HL-60 (cell line): ENCODE measurements around the gene RP9.

Source experiments
- DNase-seq, 2 experiments: peaks; one replicate each; pipeline ENCODE4 v3.0.0-alpha.2; 2010 to 2020; ENCODE audit warnings: low read depth in 1 of 2, low spot score in 1 of 2
- H3K27ac ChIP-seq: fragments of 250-450 bp; sonication (Bioruptor Pico); replicated peaks from 2 replicates; pipeline ENCODE4 v1.5.1; 2020; ENCODE audit warnings: mild to moderate bottlenecking, moderate library complexity
- H3K27me3 ChIP-seq: fragments of 250-450 bp; sonication (Bioruptor Pico); 2 replicates; pipeline ENCODE4 v1.5.1; 2021; ENCODE audit warnings: mild to moderate bottlenecking, moderate library complexity; ENCODE audit not compliant: insufficient read depth, poor library complexity, severe bottlenecking
- H3K4me3 ChIP-seq: replicated peaks from 2 replicates; pipeline ENCODE4 v1.5.1; 2011; ENCODE audit warnings: mild to moderate bottlenecking, control low read depth, low read length; ENCODE audit not compliant: insufficient read depth
- CTCF ChIP-seq: IDR thresholded peaks from one replicate; pipeline ENCODE4 v1.5.1; 2011; ENCODE audit warnings: low read length, control low read depth, inconsistent platforms; ENCODE audit not compliant: insufficient read depth
- GABPA ChIP-seq: IDR thresholded peaks from 2 replicates; pipeline ENCODE4 v1.6.1; 2012; ENCODE audit warnings: low read depth
- POLR2AphosphoS5 ChIP-seq: IDR thresholded peaks from 2 replicates; pipeline ENCODE4 v1.6.1; 2012; ENCODE audit warnings: low read depth
- REST ChIP-seq: IDR thresholded peaks from 2 replicates; pipeline ENCODE4 v1.6.1; 2012; ENCODE audit warnings: low read depth; ENCODE audit not compliant: insufficient replicate concordance
- SPI1 ChIP-seq: IDR thresholded peaks from 2 replicates; pipeline ENCODE4 v1.6.1; 2012; ENCODE audit warnings: low read depth, mild to moderate bottlenecking, borderline replicate concordance

Gene RP9

GRCh38 chr7:33137103-33137502 is 27.9 kb upstream of the RP9 start:
- H3K4me3 ChIP-seq, result no peak overlapping the region
- no peaks in the 10 kb centered on the region for H3K27me3 ChIP-seq
- DNase-seq, result no peak
- no peak for TF ChIP-seq CTCF
- no peak for TF ChIP-seq SPI1
- no peak for TF ChIP-seq REST
- TF ChIP-seq GABPA, result no peak
- H3K27ac ChIP-seq, result no peak overlapping the region

GRCh38 chr7:33130184-33130583 is 21.0 kb upstream of the RP9 start:
- Histone ChIP-seq H3K27me3 (no peaks in the 10 kb centered on the region), H3K4me3 (peak overlapping the region; percentile 78), H3K27ac (no peak overlapping the region; the same call in 1 of the 2 replicates)
- no peak for DNase-seq
- no peak for TF ChIP-seq SPI1
- TF ChIP-seq REST, result no peak
- TF ChIP-seq CTCF, result no peak

GRCh38 chr7:33129806-33130153 is 20.6 kb upstream of the RP9 start:
- peak overlapping the region; percentile 78 for H3K4me3 ChIP-seq
- TF ChIP-seq SPI1, result no peak
- TF ChIP-seq POLR2AphosphoS5, result no peak
- TF ChIP-seq REST, result no peak
- TF ChIP-seq CTCF, result no peak
- TF ChIP-seq GABPA, result no peak
- DNase-seq, result no peak
- no peaks in the 10 kb centered on the region for H3K27me3 ChIP-seq
- H3K27ac ChIP-seq, result peak overlapping the region; percentile 85
